Mesothelial cell of epicardium (in vitro differentiated cells): ENCODE measurements around the gene RAMP2. TPM values are rescaled to one million over a fixed set of nuclear protein-coding genes. Genes with fewer than 3 reads are reported as not detected.

Source experiments
- DNase-seq, 2 experiments: peaks; one replicate each; pipeline ENCODE4 v3.0.0; 2021; ENCODE audit warnings: low spot score in 2 of 2; ENCODE audit not compliant: unreplicated experiment in 2 of 2
- H3K27ac Mint-ChIP-seq: 2 replicates; pipeline ENCODE4 v1.8.0; 2021; ENCODE audit warnings: mixed read lengths
- H3K27me3 Mint-ChIP-seq: 2 replicates; pipeline ENCODE4 v1.8.0; 2021; ENCODE audit warnings: low read depth, mixed read lengths
- H3K36me3 Mint-ChIP-seq: 2 replicates; pipeline ENCODE4 v1.8.0; 2021; ENCODE audit warnings: mixed read lengths
- H3K4me1 Mint-ChIP-seq: 2 replicates; pipeline ENCODE4 v1.8.0; 2021; ENCODE audit warnings: mixed read lengths
- H3K4me3 Mint-ChIP-seq: 2 replicates; pipeline ENCODE4 v1.8.0; 2021; ENCODE audit warnings: mild to moderate bottlenecking, moderate library complexity, mixed read lengths
- H3K9me3 Mint-ChIP-seq: 2 replicates; pipeline ENCODE4 v1.8.0; 2021; ENCODE audit warnings: mixed read lengths
- CTCF ChIP-seq: fragments of 200-600 bp; sonication (generic); IDR thresholded peaks from one replicate; pipeline ENCODE4 v1.5.0; 2021; ENCODE audit warnings: antibody characterized with exemption; ENCODE audit not compliant: unreplicated experiment
- total RNA-seq: library from RNA; stranded (reverse); gene quantifications from 3 replicates; pipeline ENCODE4 v1.2.1, GENCODE V29; 2021

RAMP2 gene
- total RNA-seq, 1 donor from 2014 or later, result 22.3 TPM

- DNase-seq, result no peak
- peaks cover 47% of the 10 kb centered on the region for H3K27me3 Mint-ChIP-seq
These were observed 20.0 kb downstream of the RAMP2 start for GRCh38 chr17:42780851-42781638.

GRCh38 chr17:42781639-42782165, 20.7 kb downstream of the RAMP2 start:
- H3K27me3 Mint-ChIP-seq, result peaks cover 48% of the 10 kb centered on the region
- H3K36me3 Mint-ChIP-seq, result peaks cover 7% of the 10 kb centered on the region
- peaks cover 6% of the 10 kb centered on the region for H3K4me1 Mint-ChIP-seq
- TF ChIP-seq CTCF, result no peak
- no peaks in the 10 kb centered on the region for H3K9me3 Mint-ChIP-seq
- peak overlapping the region; percentile 60 for H3K4me3 Mint-ChIP-seq
- no peak overlapping the region for H3K27ac Mint-ChIP-seq
- no peak for DNase-seq

More at GRCh38 chr17:42780851-42781638, 20.0 kb downstream of the RAMP2 start:
- no peak for TF ChIP-seq CTCF
- peaks cover 6% of the 10 kb centered on the region for H3K4me1 Mint-ChIP-seq
- H3K36me3 Mint-ChIP-seq, result peaks cover 7% of the 10 kb centered on the region
- H3K27ac Mint-ChIP-seq, result no peak overlapping the region
- H3K9me3 Mint-ChIP-seq, result no peaks in the 10 kb centered on the region
- H3K4me3 Mint-ChIP-seq, result peak overlapping the region; percentile 60

GRCh38 chr17:42782166-42783061, 21.4 kb downstream of the RAMP2 start:
- Mint-ChIP-seq H3K9me3 (no peaks in the 10 kb centered on the region), H3K27me3 (peaks cover 54% of the 10 kb centered on the region), H3K36me3 (peaks cover 7% of the 10 kb centered on the region), H3K4me1 (peaks cover 6% of the 10 kb centered on the region), H3K27ac (no peak overlapping the region), H3K4me3 (no peak overlapping the region)
- no peak for DNase-seq
- TF ChIP-seq CTCF, result no peak

GRCh38 chr17:42783062-42783790, 22.2 kb downstream of the RAMP2 start:
- Mint-ChIP-seq H3K36me3 (peaks cover 3% of the 10 kb centered on the region), H3K4me1 (peaks cover 6% of the 10 kb centered on the region), H3K27ac (no peak overlapping the region), H3K4me3 (no peak overlapping the region), H3K9me3 (no peaks in the 10 kb centered on the region), H3K27me3 (peaks cover 61% of the 10 kb centered on the region)
- no peak for DNase-seq
- TF ChIP-seq CTCF, result no peak

- Mint-ChIP-seq H3K9me3 (no peaks in the 10 kb centered on the region), H3K4me3 (no peak overlapping the region), H3K4me1 (peaks cover 6% of the 10 kb centered on the region), H3K36me3 (no peaks in the 10 kb centered on the region), H3K27me3 (peaks cover 61% of the 10 kb centered on the region), H3K27ac (no peak overlapping the region)
- no peak for TF ChIP-seq CTCF
- DNase-seq, result no peak
These were observed 22.7 kb downstream of the RAMP2 start for GRCh38 chr17:42783791-42784138.
